ENCODE measurements around the gene ADAD1.

ADAD1 gene

GRCh38 chr4:122379239-122379638, 428 bp downstream of the ADAD1 start:
- Histone ChIP-seq H3K4me3 (ENCODE audit: low read length) (no peak overlapping the region), H3K9me3 (ENCODE audit: control insufficient read depth, low read length) (no peaks in the 10 kb centered on the region), H3K27me3 (ENCODE audit: control insufficient read depth, insufficient read depth, low read length) (no peaks in the 10 kb centered on the region), H3K9ac (ENCODE audit: low read length) (no peak overlapping the region), H3K4me1 (ENCODE audit: control insufficient read depth, insufficient read depth, low read length) (no peaks in the 10 kb centered on the region), H3K36me3 (ENCODE audit: control insufficient read depth, insufficient read depth, low read length) (no peaks in the 10 kb centered on the region)

- Histone ChIP-seq H3K9me3 (ENCODE audit: control insufficient read depth, low read length) (no peaks in the 10 kb centered on the region), H3K4me1 (ENCODE audit: control insufficient read depth, insufficient read depth, low read length) (no peaks in the 10 kb centered on the region), H3K4me3 (ENCODE audit: low read length) (no peak overlapping the region), H3K9ac (ENCODE audit: low read length) (no peak overlapping the region), H3K36me3 (ENCODE audit: control insufficient read depth, insufficient read depth, low read length) (no peaks in the 10 kb centered on the region), H3K27me3 (ENCODE audit: control insufficient read depth, insufficient read depth, low read length) (no peaks in the 10 kb centered on the region)
These were observed 4.5 kb downstream of the ADAD1 start for GRCh38 chr4:122383341-122383740.

GRCh38 chr4:122384245-122384644, 5.4 kb downstream of the ADAD1 start:
- Histone ChIP-seq H3K36me3 (ENCODE audit: control insufficient read depth, insufficient read depth, low read length) (no peaks in the 10 kb centered on the region), H3K9ac (ENCODE audit: low read length) (no peak overlapping the region), H3K9me3 (ENCODE audit: control insufficient read depth, low read length) (no peaks in the 10 kb centered on the region), H3K4me1 (ENCODE audit: control insufficient read depth, insufficient read depth, low read length) (no peaks in the 10 kb centered on the region), H3K27me3 (ENCODE audit: control insufficient read depth, insufficient read depth, low read length) (no peaks in the 10 kb centered on the region), H3K4me3 (ENCODE audit: low read length) (no peak overlapping the region)

- no peaks in the 10 kb centered on the region for H3K36me3 ChIP-seq (ENCODE audit: control insufficient read depth, insufficient read depth, low read length)
- no peaks in the 10 kb centered on the region for H3K9me3 ChIP-seq (ENCODE audit: control insufficient read depth, low read length)
- H3K4me3 ChIP-seq (ENCODE audit: low read length) = no peak overlapping the region
- H3K27me3 ChIP-seq (ENCODE audit: control insufficient read depth, insufficient read depth, low read length) = no peaks in the 10 kb centered on the region
- H3K9ac ChIP-seq (ENCODE audit: low read length) = no peak overlapping the region
- H3K4me1 ChIP-seq (ENCODE audit: control insufficient read depth, insufficient read depth, low read length) = no peaks in the 10 kb centered on the region
These were observed 14.5 kb downstream of the ADAD1 start for GRCh38 chr4:122393276-122393675.

- H3K27me3 ChIP-seq (ENCODE audit: control insufficient read depth, insufficient read depth, low read length) = no peaks in the 10 kb centered on the region
- no peaks in the 10 kb centered on the region for H3K36me3 ChIP-seq (ENCODE audit: control insufficient read depth, insufficient read depth, low read length)
- no peaks in the 10 kb centered on the region for H3K9me3 ChIP-seq (ENCODE audit: control insufficient read depth, low read length)
- H3K4me3 ChIP-seq (ENCODE audit: low read length) = no peak overlapping the region
- no peaks in the 10 kb centered on the region for H3K4me1 ChIP-seq (ENCODE audit: control insufficient read depth, insufficient read depth, low read length)
- no peak overlapping the region for H3K9ac ChIP-seq (ENCODE audit: low read length)
These were observed 25.1 kb downstream of the ADAD1 start for GRCh38 chr4:122403861-122404260.

GRCh38 chr4:122412547-122412946, 33.7 kb downstream of the ADAD1 start:
- Histone ChIP-seq H3K4me1 (ENCODE audit: control insufficient read depth, insufficient read depth, low read length) (no peaks in the 10 kb centered on the region), H3K36me3 (ENCODE audit: control insufficient read depth, insufficient read depth, low read length) (no peaks in the 10 kb centered on the region), H3K9ac (ENCODE audit: low read length) (no peak overlapping the region), H3K4me3 (ENCODE audit: low read length) (no peak overlapping the region), H3K27me3 (ENCODE audit: control insufficient read depth, insufficient read depth, low read length) (no peaks in the 10 kb centered on the region), H3K9me3 (ENCODE audit: control insufficient read depth, low read length) (no peaks in the 10 kb centered on the region)

GRCh38 chr4:122423246-122423645, 44.4 kb downstream of the ADAD1 start:
- H3K36me3 ChIP-seq (ENCODE audit: control insufficient read depth, insufficient read depth, low read length) = no peaks in the 10 kb centered on the region
- H3K4me3 ChIP-seq (ENCODE audit: low read length) = no peak overlapping the region
- no peaks in the 10 kb centered on the region for H3K9me3 ChIP-seq (ENCODE audit: control insufficient read depth, low read length)
- no peak overlapping the region for H3K9ac ChIP-seq (ENCODE audit: low read length)
- H3K4me1 ChIP-seq (ENCODE audit: control insufficient read depth, insufficient read depth, low read length) = no peaks in the 10 kb centered on the region
- H3K27me3 ChIP-seq (ENCODE audit: control insufficient read depth, insufficient read depth, low read length) = no peaks in the 10 kb centered on the region

GRCh38 chr4:122431351-122431750, 52.5 kb downstream of the ADAD1 start:
- Histone ChIP-seq H3K4me1 (ENCODE audit: control insufficient read depth, insufficient read depth, low read length) (no peaks in the 10 kb centered on the region), H3K36me3 (ENCODE audit: control insufficient read depth, insufficient read depth, low read length) (no peaks in the 10 kb centered on the region), H3K9ac (ENCODE audit: low read length) (no peak overlapping the region), H3K27me3 (ENCODE audit: control insufficient read depth, insufficient read depth, low read length) (no peaks in the 10 kb centered on the region), H3K9me3 (ENCODE audit: control insufficient read depth, low read length) (no peaks in the 10 kb centered on the region), H3K4me3 (ENCODE audit: low read length) (no peak overlapping the region)

- no peaks in the 10 kb centered on the region for H3K9me3 ChIP-seq (ENCODE audit: control insufficient read depth, low read length)
- no peak overlapping the region for H3K9ac ChIP-seq (ENCODE audit: low read length)
- no peaks in the 10 kb centered on the region for H3K36me3 ChIP-seq (ENCODE audit: control insufficient read depth, insufficient read depth, low read length)
- H3K4me1 ChIP-seq (ENCODE audit: control insufficient read depth, insufficient read depth, low read length) = no peaks in the 10 kb centered on the region
- no peak overlapping the region for H3K4me3 ChIP-seq (ENCODE audit: low read length)
- H3K27me3 ChIP-seq (ENCODE audit: control insufficient read depth, insufficient read depth, low read length) = no peaks in the 10 kb centered on the region
These were observed 55.5 kb downstream of the ADAD1 start for GRCh38 chr4:122434285-122434684.

- no peaks in the 10 kb centered on the region for H3K27me3 ChIP-seq (ENCODE audit: control insufficient read depth, insufficient read depth, low read length)
- no peaks in the 10 kb centered on the region for H3K4me1 ChIP-seq (ENCODE audit: control insufficient read depth, insufficient read depth, low read length)
- H3K9ac ChIP-seq (ENCODE audit: low read length) = no peak overlapping the region
- H3K36me3 ChIP-seq (ENCODE audit: control insufficient read depth, insufficient read depth, low read length) = no peaks in the 10 kb centered on the region
- no peak overlapping the region for H3K4me3 ChIP-seq (ENCODE audit: low read length)
- no peaks in the 10 kb centered on the region for H3K9me3 ChIP-seq (ENCODE audit: control insufficient read depth, low read length)
These were observed 72.0 kb downstream of the ADAD1 start for GRCh38 chr4:122450847-122451246.

- Histone ChIP-seq H3K27me3 (ENCODE audit: control insufficient read depth, insufficient read depth, low read length) (no peaks in the 10 kb centered on the region), H3K9me3 (ENCODE audit: control insufficient read depth, low read length) (no peaks in the 10 kb centered on the region), H3K4me1 (ENCODE audit: control insufficient read depth, insufficient read depth, low read length) (no peaks in the 10 kb centered on the region), H3K36me3 (ENCODE audit: control insufficient read depth, insufficient read depth, low read length) (no peaks in the 10 kb centered on the region), H3K4me3 (ENCODE audit: low read length) (no peak overlapping the region), H3K9ac (ENCODE audit: low read length) (no peak overlapping the region)
These were observed 74.7 kb downstream of the ADAD1 start for GRCh38 chr4:122453384-122453995.

GRCh38 chr4:122456231-122457116, 77.7 kb downstream of the ADAD1 start, which contains the start of gene IL2:
TSS of gene IL2 (minus strand) at chr4:122456725. CDS start at chr4:122456440, 285 bp downstream.
- H3K4me1 ChIP-seq (ENCODE audit: control insufficient read depth, insufficient read depth, low read length) = no peaks in the 10 kb centered on the region
- H3K27me3 ChIP-seq (ENCODE audit: control insufficient read depth, insufficient read depth, low read length) = no peaks in the 10 kb centered on the region
- H3K4me3 ChIP-seq (ENCODE audit: low read length) = no peak within 1 kb of the TSS
- no peaks in the 10 kb centered on the region for H3K9me3 ChIP-seq (ENCODE audit: control insufficient read depth, low read length)
- no peak within 1 kb of the TSS for H3K9ac ChIP-seq (ENCODE audit: low read length)
- no peaks in the 10 kb centered on the region for H3K36me3 ChIP-seq (ENCODE audit: control insufficient read depth, insufficient read depth, low read length)

All from mucosa of stomach (tissue), 1 donor.